Measurements from ENCODE around the gene IGFBPL1. TPM values are rescaled to one million over a fixed set of nuclear protein-coding genes. Genes with fewer than 3 reads are reported as not detected.

Gene IGFBPL1
- total and polyA plus RNA-seq, 4 donors = 0.08 TPM; not detected in 3

DNA sequence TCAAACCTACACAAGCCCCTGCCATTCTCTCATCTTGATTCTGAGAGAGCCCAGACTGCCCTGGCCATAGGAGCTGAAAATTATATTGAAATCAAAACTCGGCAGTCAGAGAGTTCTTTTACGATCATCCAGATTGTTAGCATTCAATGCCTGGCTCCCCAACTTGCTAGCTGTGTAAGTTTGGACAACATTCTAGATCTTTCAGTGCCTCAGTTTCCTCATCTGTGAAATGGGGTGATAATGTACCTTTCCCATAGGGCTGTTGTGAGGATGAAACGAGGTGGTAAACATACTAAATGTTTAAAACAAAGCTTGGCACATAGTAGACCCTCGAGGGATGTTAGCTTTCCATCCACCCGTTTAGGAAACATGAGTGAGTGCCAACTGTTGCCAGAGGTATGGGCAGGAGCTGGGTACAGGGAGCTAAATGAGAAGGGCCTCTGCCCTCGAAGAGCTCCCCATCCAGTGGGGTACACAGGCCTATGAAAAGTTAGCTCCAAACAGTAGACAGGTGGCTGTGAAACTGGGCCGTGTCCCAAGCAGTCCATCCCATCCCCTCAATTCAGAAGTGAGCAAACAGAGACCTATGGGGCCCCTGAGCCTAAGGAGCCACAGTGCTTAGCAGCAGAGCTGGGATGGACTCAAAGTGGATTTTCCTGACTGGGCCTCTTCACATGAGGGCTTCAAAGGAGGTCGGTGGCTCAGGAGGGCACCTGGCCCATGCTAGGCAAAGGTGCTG, 17.3 kb upstream of the IGFBPL1 start:
- Histone ChIP-seq H3K4me1 (ENCODE audit: control insufficient read depth in 4 of 4, insufficient read depth in 4 of 4, low read length in 3 of 4) (peaks cover 0 to 13% (median 7%) of the 10 kb centered on the region in 4 donors), H3K9ac (ENCODE audit: low read depth in 1 of 2, low read length in 2 of 2) (no peak overlapping the region), H3K27ac (ENCODE audit: low read depth in 1 of 2, low read length in 2 of 2) (no peak overlapping the region), H3K36me3 (ENCODE audit: control insufficient read depth in 4 of 4, insufficient read depth in 3 of 4, low read depth in 1 of 4, low read length in 3 of 4) (no peaks in the 10 kb centered on the region), H3K27me3 (ENCODE audit: control insufficient read depth in 4 of 4, insufficient read depth in 4 of 4, low read length in 3 of 4) (no peaks in the 10 kb centered on the region), H3K9me3 (ENCODE audit: control insufficient read depth in 4 of 4, low read length in 3 of 4) (no peaks in the 10 kb centered on the region), H3K4me3 (ENCODE audit: low read depth in 1 of 3, low read length in 3 of 3) (no peak overlapping the region)
- no peak for DNase-seq (ENCODE audit: low spot score)
- 88% methylated on average over 8 of the region's 8 CpGs for WGBS
- no peak for TF ChIP-seq HNF4A (conservative IDR thresholded peaks at IDR 0.05)
- TF ChIP-seq TAF1 (conservative IDR thresholded peaks at IDR 0.05) = no peak
- TF ChIP-seq, protein P1, sequence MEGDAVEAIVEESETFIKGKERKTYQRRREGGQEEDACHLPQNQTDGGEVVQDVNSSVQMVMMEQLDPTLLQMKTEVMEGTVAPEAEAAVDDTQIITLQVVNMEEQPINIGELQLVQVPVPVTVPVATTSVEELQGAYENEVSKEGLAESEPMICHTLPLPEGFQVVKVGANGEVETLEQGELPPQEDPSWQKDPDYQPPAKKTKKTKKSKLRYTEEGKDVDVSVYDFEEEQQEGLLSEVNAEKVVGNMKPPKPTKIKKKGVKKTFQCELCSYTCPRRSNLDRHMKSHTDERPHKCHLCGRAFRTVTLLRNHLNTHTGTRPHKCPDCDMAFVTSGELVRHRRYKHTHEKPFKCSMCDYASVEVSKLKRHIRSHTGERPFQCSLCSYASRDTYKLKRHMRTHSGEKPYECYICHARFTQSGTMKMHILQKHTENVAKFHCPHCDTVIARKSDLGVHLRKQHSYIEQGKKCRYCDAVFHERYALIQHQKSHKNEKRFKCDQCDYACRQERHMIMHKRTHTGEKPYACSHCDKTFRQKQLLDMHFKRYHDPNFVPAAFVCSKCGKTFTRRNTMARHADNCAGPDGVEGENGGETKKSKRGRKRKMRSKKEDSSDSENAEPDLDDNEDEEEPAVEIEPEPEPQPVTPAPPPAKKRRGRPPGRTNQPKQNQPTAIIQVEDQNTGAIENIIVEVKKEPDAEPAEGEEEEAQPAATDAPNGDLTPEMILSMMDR (IDR thresholded peaks at IDR 0.05; ENCODE audit: low read depth, low read length, missing input control) = no peak
- TF ChIP-seq RXRA (IDR thresholded peaks at IDR 0.05) = no peak
- TF ChIP-seq GABPA (IDR thresholded peaks at IDR 0.05 in 1 of 2, conservative IDR thresholded peaks at IDR 0.05 in 1 of 2) = no peak

DNA sequence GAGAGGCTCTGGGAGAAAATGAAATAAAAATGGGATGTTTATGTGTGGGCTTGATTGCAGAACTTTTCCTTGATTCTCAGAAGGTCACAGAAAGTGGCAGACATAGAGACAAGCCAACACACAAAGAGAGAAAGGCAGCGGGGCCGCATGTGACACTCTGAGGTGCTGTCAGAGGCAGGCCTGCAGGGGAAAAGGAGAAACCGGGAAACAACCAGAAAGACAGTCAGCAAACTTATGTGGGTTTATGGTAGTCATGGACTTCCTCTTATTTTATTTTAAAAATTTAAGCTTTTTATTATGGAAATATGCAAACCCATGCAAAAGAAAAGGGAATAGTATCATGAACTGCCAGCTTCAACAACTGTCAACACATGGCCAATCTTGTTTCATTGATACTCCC, 16.3 kb upstream of the IGFBPL1 start:
- H3K4me3 ChIP-seq (ENCODE audit: low read depth in 1 of 3, low read length in 3 of 3) = no peak overlapping the region
- H3K4me1 ChIP-seq (ENCODE audit: control insufficient read depth in 4 of 4, insufficient read depth in 4 of 4, low read length in 3 of 4) = peaks cover 0 to 13% (median 7%) of the 10 kb centered on the region in 4 donors
- no peaks in the 10 kb centered on the region for H3K27me3 ChIP-seq (ENCODE audit: control insufficient read depth in 4 of 4, insufficient read depth in 4 of 4, low read length in 3 of 4)
- no peak overlapping the region for H3K27ac ChIP-seq (ENCODE audit: low read depth in 1 of 2, low read length in 2 of 2)
- no peak for DNase-seq (ENCODE audit: low spot score)
- TF ChIP-seq HNF4G (IDR thresholded peaks at IDR 0.05) = no peak
- no peak for TF ChIP-seq JUND (IDR thresholded peaks at IDR 0.05)
- TF ChIP-seq TAF1 (conservative IDR thresholded peaks at IDR 0.05) = no peak
- no peak for TF ChIP-seq SP1 (IDR thresholded peaks at IDR 0.05)
- no peak for TF ChIP-seq RXRA (IDR thresholded peaks at IDR 0.05)
- no peak for TF ChIP-seq GABPA (IDR thresholded peaks at IDR 0.05 in 1 of 2, conservative IDR thresholded peaks at IDR 0.05 in 1 of 2)
- TF ChIP-seq, protein P2, sequence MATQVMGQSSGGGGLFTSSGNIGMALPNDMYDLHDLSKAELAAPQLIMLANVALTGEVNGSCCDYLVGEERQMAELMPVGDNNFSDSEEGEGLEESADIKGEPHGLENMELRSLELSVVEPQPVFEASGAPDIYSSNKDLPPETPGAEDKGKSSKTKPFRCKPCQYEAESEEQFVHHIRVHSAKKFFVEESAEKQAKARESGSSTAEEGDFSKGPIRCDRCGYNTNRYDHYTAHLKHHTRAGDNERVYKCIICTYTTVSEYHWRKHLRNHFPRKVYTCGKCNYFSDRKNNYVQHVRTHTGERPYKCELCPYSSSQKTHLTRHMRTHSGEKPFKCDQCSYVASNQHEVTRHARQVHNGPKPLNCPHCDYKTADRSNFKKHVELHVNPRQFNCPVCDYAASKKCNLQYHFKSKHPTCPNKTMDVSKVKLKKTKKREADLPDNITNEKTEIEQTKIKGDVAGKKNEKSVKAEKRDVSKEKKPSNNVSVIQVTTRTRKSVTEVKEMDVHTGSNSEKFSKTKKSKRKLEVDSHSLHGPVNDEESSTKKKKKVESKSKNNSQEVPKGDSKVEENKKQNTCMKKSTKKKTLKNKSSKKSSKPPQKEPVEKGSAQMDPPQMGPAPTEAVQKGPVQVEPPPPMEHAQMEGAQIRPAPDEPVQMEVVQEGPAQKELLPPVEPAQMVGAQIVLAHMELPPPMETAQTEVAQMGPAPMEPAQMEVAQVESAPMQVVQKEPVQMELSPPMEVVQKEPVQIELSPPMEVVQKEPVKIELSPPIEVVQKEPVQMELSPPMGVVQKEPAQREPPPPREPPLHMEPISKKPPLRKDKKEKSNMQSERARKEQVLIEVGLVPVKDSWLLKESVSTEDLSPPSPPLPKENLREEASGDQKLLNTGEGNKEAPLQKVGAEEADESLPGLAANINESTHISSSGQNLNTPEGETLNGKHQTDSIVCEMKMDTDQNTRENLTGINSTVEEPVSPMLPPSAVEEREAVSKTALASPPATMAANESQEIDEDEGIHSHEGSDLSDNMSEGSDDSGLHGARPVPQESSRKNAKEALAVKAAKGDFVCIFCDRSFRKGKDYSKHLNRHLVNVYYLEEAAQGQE (IDR thresholded peaks at IDR 0.05) = no peak
- no peak for TF ChIP-seq EGR1 (IDR thresholded peaks at IDR 0.05; ENCODE audit: low read depth in 2 of 2)
- TF ChIP-seq FOXA1 (IDR thresholded peaks at IDR 0.05) = no peak
- TF ChIP-seq RAD21 (IDR thresholded peaks at IDR 0.05) = no peak
- TF ChIP-seq NR2F2 (IDR thresholded peaks at IDR 0.05) = no peak
- TF ChIP-seq FOXA2 (IDR thresholded peaks at IDR 0.05) = no peak
- TF ChIP-seq, protein P3, sequence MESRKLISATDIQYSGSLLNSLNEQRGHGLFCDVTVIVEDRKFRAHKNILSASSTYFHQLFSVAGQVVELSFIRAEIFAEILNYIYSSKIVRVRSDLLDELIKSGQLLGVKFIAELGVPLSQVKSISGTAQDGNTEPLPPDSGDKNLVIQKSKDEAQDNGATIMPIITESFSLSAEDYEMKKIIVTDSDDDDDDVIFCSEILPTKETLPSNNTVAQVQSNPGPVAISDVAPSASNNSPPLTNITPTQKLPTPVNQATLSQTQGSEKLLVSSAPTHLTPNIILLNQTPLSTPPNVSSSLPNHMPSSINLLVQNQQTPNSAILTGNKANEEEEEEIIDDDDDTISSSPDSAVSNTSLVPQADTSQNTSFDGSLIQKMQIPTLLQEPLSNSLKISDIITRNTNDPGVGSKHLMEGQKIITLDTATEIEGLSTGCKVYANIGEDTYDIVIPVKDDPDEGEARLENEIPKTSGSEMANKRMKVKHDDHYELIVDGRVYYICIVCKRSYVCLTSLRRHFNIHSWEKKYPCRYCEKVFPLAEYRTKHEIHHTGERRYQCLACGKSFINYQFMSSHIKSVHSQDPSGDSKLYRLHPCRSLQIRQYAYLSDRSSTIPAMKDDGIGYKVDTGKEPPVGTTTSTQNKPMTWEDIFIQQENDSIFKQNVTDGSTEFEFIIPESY (IDR thresholded peaks at IDR 0.05) = no peak
- TF ChIP-seq, protein P4, sequence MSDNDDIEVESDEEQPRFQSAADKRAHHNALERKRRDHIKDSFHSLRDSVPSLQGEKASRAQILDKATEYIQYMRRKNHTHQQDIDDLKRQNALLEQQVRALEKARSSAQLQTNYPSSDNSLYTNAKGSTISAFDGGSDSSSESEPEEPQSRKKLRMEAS (IDR thresholded peaks at IDR 0.05) = no peak
- TF ChIP-seq HNF4A (conservative IDR thresholded peaks at IDR 0.05) = no peak
- H3K9ac ChIP-seq (ENCODE audit: low read depth in 1 of 2, low read length in 2 of 2) = no peak overlapping the region
- H3K9me3 ChIP-seq (ENCODE audit: control insufficient read depth in 4 of 4, low read length in 3 of 4) = no peaks in the 10 kb centered on the region
- no peaks in the 10 kb centered on the region for H3K36me3 ChIP-seq (ENCODE audit: control insufficient read depth in 4 of 4, insufficient read depth in 3 of 4, low read depth in 1 of 4, low read length in 3 of 4)
- WGBS = 84% methylated on average over 3 of the region's 3 CpGs

All from liver (tissue), 9 donors.